C4-2B (cell line): Measurements from ENCODE around the gene FCHSD2.

Experiments used
- H3K27ac ChIP-seq: fragments of 450-650 bp; 2 replicates; pipeline ENCODE4 v1.5.1; 2017
- CTCF ChIP-seq: fragments of 450-650 bp; conservative IDR thresholded peaks from 2 replicates; pipeline ENCODE4 v1.5.1; 2017; ENCODE audit warnings: mild to moderate bottlenecking
- ZFX ChIP-seq: fragments of 450-650 bp; IDR thresholded peaks from 2 replicates; pipeline ENCODE4 v1.6.1; 2017

Gene FCHSD2

GRCh38 chr11:72996959-72997358 lies 145.2 kb downstream of the FCHSD2 start:
- H3K27ac ChIP-seq, result no peak overlapping the region
- TF ChIP-seq ZFX (no peak), CTCF (no peak)

- no peak overlapping the region for H3K27ac ChIP-seq
- TF ChIP-seq ZFX, result no peak
- no peak for TF ChIP-seq CTCF
These were observed 152.4 kb downstream of the FCHSD2 start for GRCh38 chr11:72989727-72990126.

- no peak overlapping the region for H3K27ac ChIP-seq
These were observed 153.3 kb downstream of the FCHSD2 start for GRCh38 chr11:72988821-72989220.

GRCh38 chr11:72985645-72986044 lies 156.5 kb downstream of the FCHSD2 start:
- H3K27ac ChIP-seq, result no peak overlapping the region
- TF ChIP-seq ZFX (no peak), CTCF (no peak)

More at GRCh38 chr11:72988821-72989220, 153.3 kb downstream of the FCHSD2 start:
- TF ChIP-seq ZFX, result no peak

- H3K27ac ChIP-seq, result no peak overlapping the region
- TF ChIP-seq CTCF, result no peak
- no peak for TF ChIP-seq ZFX
These were observed 157.6 kb downstream of the FCHSD2 start for GRCh38 chr11:72984453-72985077.

- no peak overlapping the region for H3K27ac ChIP-seq
- no peak for TF ChIP-seq CTCF
- TF ChIP-seq ZFX, result no peak
These were observed 158.6 kb downstream of the FCHSD2 start for GRCh38 chr11:72983560-72983959.

- TF ChIP-seq CTCF (no peak), ZFX (no peak)
- H3K27ac ChIP-seq, result no peak overlapping the region
These were observed 160.0 kb downstream of the FCHSD2 start for GRCh38 chr11:72981971-72982685.
